Measurements from ENCODE around the gene SMTN.

Gene SMTN

DNA sequence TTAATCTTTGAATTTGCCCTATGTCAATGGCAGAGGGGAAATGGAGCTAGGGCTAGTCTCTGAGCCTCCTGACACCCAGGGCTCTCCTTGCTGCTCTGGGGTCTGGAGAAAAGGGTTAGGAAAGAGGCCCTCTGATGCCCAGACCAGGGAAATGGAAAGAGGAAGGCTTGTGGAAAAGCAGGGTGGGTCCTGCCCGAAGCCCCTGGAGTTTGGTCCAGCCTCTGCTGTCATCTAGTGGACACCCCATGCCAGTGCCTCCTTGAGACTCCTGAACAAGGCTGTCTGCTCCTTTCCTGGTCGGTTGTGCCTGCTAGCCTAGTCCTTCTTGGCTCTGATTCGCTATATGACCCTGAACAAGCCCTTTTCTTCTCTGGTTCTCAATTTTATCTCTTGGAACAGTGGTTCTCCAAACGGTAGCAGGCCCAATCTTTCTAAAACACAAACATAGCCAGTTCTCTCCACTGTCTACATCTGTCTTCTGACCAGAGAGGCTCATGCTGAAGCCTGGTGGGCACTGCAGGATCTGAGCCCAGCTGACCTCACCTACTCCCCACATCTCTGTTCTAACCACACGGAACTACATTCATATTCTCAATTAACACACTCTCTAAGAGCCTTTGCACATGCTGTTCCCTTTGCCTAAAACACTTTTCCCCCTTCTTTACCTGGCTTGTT, 68.0 kb downstream of the SMTN start:
- TF ChIP-seq, protein P1, sequence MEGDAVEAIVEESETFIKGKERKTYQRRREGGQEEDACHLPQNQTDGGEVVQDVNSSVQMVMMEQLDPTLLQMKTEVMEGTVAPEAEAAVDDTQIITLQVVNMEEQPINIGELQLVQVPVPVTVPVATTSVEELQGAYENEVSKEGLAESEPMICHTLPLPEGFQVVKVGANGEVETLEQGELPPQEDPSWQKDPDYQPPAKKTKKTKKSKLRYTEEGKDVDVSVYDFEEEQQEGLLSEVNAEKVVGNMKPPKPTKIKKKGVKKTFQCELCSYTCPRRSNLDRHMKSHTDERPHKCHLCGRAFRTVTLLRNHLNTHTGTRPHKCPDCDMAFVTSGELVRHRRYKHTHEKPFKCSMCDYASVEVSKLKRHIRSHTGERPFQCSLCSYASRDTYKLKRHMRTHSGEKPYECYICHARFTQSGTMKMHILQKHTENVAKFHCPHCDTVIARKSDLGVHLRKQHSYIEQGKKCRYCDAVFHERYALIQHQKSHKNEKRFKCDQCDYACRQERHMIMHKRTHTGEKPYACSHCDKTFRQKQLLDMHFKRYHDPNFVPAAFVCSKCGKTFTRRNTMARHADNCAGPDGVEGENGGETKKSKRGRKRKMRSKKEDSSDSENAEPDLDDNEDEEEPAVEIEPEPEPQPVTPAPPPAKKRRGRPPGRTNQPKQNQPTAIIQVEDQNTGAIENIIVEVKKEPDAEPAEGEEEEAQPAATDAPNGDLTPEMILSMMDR (conservative IDR thresholded peaks at IDR 0.05; ENCODE audit: low read depth, low read length) = peak; percentile 99
- peak; percentile 39 for DNase-seq (ENCODE audit: low read depth)

DNA sequence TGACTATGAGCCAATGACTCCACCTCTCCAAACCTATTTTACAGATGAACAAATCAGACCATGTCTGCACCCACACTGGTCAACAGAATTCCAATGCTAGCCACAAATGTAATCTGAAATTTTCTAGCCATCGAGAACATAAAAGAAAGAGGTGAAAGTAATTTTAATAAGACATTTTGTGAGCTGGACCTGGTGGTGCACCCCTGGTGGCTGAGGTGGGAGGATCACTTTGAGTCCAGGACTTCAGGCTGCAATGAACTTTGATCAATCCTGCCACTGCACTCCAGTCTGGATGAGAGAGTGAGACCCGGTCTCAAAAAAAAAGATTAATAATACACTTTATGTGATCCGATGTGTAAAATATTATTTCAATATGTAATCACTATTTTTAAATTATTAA, 69.5 kb downstream of the SMTN start:
- TF ChIP-seq, protein P1 (conservative IDR thresholded peaks at IDR 0.05; ENCODE audit: low read depth, low read length) = peak; percentile 59
- no peak overlapping the region for H3K4me3 ChIP-seq (ENCODE audit: low read length)
- DNase-seq (ENCODE audit: low read depth) = no peak

More for the DNA sequence above, 68.0 kb downstream of the SMTN start:
- no peak overlapping the region for H3K4me3 ChIP-seq (ENCODE audit: low read length)

DNA sequence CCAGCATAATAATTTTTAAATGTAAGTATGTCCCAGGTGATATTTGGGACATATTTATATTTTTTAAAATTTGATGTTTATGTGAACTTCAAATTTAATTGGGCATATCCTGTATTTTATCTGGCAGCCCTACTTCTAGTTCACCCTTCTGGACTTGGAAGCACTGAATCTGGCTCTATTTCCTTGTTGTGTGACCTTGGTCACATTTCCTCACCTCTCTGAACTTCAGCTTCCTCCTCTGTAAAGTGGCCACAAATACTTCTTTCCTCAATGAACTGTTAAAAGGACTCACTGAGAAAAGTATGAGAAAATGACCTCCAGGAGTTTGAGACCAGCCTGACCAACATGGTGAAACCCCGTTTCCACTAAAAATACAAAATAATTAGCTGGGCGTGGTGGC, 70.8 kb downstream of the SMTN start:
- no peak for DNase-seq (ENCODE audit: low read depth)
- H3K4me3 ChIP-seq (ENCODE audit: low read length) = no peak overlapping the region
- TF ChIP-seq, protein P1 (conservative IDR thresholded peaks at IDR 0.05; ENCODE audit: low read depth, low read length) = no peak

DNA sequence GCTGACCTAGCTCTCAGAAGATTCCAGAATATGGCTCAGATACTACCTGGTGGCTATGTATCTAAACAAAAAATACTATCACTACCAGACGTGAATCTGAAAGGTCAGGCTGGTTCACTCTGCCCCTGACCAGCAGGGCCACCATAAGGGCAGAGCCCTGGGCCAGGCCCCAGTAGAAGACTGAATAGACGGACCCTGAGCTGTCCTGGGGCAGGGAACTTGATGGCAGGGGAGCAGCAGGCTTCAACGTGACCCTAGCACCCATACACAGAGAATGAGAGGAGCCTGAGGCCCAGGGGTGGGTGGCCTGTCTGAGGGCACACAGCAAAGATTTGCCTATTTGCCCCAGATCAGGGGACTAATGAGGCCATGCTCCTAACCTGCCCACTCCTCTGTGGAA, 72.2 kb downstream of the SMTN start:
- no peak overlapping the region for H3K4me3 ChIP-seq (ENCODE audit: low read length)
- TF ChIP-seq, protein P1 (conservative IDR thresholded peaks at IDR 0.05; ENCODE audit: low read depth, low read length) = no peak
- DNase-seq (ENCODE audit: low read depth) = no peak

All from retinal pigment epithelial cell (primary cell).